Measurements from ENCODE around the gene ZDHHC1. TPM values are rescaled to one million over a fixed set of nuclear protein-coding genes. Genes with fewer than 3 reads are reported as not detected.

Gene ZDHHC1
- total RNA-seq, 2 donors from 2014 or later, result 8.4 to 10.6 TPM

DNA sequence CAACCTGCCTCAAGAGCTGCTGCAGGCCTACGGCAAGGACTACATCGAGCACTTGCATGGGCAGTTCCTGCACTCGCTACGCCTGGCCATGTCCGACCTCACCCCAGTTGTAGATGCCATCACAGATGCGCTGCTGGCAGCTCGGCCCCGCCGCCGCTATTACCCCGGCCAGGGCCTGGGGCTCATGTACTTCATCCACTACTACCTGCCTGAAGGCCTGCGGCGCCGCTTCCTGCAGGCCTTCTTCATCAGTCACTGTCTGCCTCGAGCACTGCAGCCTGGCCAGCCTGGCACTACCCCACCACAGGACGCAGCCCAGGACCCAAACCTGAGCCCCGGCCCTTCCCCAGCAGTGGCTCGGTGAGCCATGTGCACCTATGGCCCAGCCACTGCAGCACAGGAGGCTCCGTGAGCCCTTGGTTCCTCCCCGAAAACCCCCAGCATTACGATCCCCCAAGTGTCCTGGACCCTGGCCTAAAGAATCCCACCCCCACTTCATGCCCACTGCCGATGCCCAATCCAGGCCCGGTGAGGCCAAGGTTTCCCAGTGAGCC is 20.4 kb upstream of the ZDHHC1 start:
- DNase-seq, result no peak
- peaks cover 6% of the 10 kb centered on the region for H3K27me3 Mint-ChIP-seq (ENCODE audit: insufficient read depth)

DNA sequence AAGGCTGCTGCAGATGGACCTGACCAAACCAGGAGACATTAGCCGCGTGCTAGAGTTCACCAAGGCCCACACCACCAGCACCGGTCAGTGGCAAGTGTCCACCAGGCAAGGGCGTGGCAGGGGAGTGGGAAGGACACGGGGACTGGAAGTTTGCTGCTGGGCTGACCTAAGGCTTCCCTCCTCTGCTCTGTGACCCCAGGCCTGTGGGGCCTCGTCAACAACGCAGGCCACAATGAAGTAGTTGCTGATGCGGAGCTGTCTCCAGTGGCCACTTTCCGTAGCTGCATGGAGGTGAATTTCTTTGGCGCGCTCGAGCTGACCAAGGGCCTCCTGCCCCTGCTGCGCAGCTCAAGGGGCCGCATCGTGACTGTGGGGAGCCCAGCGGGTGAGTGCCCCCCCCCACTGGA is 19.5 kb upstream of the ZDHHC1 start:
- H3K9me3 ChIP-seq (ENCODE audit: control insufficient read depth, low read length), result no peaks in the 10 kb centered on the region
- TF ChIP-seq, protein P1, sequence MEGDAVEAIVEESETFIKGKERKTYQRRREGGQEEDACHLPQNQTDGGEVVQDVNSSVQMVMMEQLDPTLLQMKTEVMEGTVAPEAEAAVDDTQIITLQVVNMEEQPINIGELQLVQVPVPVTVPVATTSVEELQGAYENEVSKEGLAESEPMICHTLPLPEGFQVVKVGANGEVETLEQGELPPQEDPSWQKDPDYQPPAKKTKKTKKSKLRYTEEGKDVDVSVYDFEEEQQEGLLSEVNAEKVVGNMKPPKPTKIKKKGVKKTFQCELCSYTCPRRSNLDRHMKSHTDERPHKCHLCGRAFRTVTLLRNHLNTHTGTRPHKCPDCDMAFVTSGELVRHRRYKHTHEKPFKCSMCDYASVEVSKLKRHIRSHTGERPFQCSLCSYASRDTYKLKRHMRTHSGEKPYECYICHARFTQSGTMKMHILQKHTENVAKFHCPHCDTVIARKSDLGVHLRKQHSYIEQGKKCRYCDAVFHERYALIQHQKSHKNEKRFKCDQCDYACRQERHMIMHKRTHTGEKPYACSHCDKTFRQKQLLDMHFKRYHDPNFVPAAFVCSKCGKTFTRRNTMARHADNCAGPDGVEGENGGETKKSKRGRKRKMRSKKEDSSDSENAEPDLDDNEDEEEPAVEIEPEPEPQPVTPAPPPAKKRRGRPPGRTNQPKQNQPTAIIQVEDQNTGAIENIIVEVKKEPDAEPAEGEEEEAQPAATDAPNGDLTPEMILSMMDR (conservative IDR thresholded peaks at IDR 0.05), result peak; percentile 39
- H3K4me3 Mint-ChIP-seq, result no peak overlapping the region
- WGBS, 2 experiments (ENCODE audit: insufficient coverage in 1 of 2, insufficient read length in 1 of 2), result 95 to 96% methylated on average over 7 to 16 of the region's 16 CpGs
- H3K27me3 Mint-ChIP-seq (ENCODE audit: insufficient read depth), result peaks cover 9% of the 10 kb centered on the region
- no peak overlapping the region for H3K9ac ChIP-seq (ENCODE audit: extremely low read depth, low read length, poor library complexity, severe bottlenecking)
- no peak overlapping the region for H3K4me3 ChIP-seq (ENCODE audit: low read length)
- no peaks in the 10 kb centered on the region for H3K9me3 Mint-ChIP-seq
- H3K27ac ChIP-seq (ENCODE audit: low read depth, low read length), result no peak overlapping the region
- peaks cover 3% of the 10 kb centered on the region for H3K4me1 ChIP-seq (ENCODE audit: control insufficient read depth, insufficient read depth, low read length)
- H3K36me3 Mint-ChIP-seq (ENCODE audit: low read depth), result peaks cover 20% of the 10 kb centered on the region
- H3K27me3 ChIP-seq (ENCODE audit: control insufficient read depth, insufficient read depth, low read length, poor library complexity, severe bottlenecking), result no peaks in the 10 kb centered on the region
- no peak overlapping the region for H3K27ac Mint-ChIP-seq
- peaks cover 6% of the 10 kb centered on the region for H3K36me3 ChIP-seq (ENCODE audit: control insufficient read depth, insufficient read depth, low read length)
- no peak for DNase-seq
- peaks cover 15% of the 10 kb centered on the region for H3K4me1 Mint-ChIP-seq

More for the DNA sequence above, 20.4 kb upstream of the ZDHHC1 start:
- TF ChIP-seq, protein P1 (conservative IDR thresholded peaks at IDR 0.05), result no peak
- no peaks in the 10 kb centered on the region for H3K9me3 Mint-ChIP-seq
- H3K27ac Mint-ChIP-seq, result no peak overlapping the region
- H3K4me1 ChIP-seq (ENCODE audit: control insufficient read depth, insufficient read depth, low read length), result peaks cover 3% of the 10 kb centered on the region
- no peak overlapping the region for H3K4me3 Mint-ChIP-seq
- H3K27me3 ChIP-seq (ENCODE audit: control insufficient read depth, insufficient read depth, low read length, poor library complexity, severe bottlenecking), result no peaks in the 10 kb centered on the region
- H3K4me3 ChIP-seq (ENCODE audit: low read length), result no peak overlapping the region
- H3K9me3 ChIP-seq (ENCODE audit: control insufficient read depth, low read length), result no peaks in the 10 kb centered on the region
- H3K27ac ChIP-seq (ENCODE audit: low read depth, low read length), result no peak overlapping the region
- peaks cover 20% of the 10 kb centered on the region for H3K36me3 Mint-ChIP-seq (ENCODE audit: low read depth)
- H3K36me3 ChIP-seq (ENCODE audit: control insufficient read depth, insufficient read depth, low read length), result peaks cover 6% of the 10 kb centered on the region
- no peak overlapping the region for H3K9ac ChIP-seq (ENCODE audit: extremely low read depth, low read length, poor library complexity, severe bottlenecking)
- peaks cover 13% of the 10 kb centered on the region for H3K4me1 Mint-ChIP-seq
- 95 to 98% methylated on average over 16 to 23 of the region's 23 CpGs for WGBS, 2 experiments (ENCODE audit: insufficient coverage in 1 of 2, insufficient read length in 1 of 2)

DNA sequence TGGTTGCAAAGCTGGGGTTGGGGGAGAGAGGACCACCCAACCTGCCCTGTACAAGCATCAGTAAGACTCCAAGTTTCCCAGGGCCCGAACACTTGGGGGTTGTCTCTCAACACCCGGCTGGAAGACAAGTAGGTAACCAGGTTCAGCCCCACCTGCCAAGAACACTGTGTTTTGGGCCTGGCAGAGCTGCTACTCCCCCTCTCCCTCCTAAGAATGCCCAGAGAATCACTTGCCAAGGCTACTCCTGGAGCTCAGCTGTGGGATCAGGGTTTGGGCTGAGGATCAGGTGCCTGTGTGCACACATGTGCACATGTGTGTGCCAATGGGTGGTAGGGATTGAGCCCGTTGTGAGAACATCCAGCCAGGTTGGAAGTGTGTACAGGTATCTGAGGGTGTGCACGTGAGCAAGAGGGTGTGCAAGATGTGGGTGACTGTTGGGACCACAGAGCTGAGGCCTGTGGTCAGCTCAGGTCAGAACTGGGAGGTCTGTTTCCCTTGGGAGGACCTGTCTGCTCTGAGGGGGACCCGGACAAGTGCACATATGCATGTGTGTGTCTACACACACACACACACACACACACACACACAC is 16.9 kb upstream of the ZDHHC1 start:
- H3K4me1 Mint-ChIP-seq, result peaks cover 26% of the 10 kb centered on the region
- no peak for DNase-seq
- peaks cover 33% of the 10 kb centered on the region for H3K27me3 Mint-ChIP-seq (ENCODE audit: insufficient read depth)
- no peak overlapping the region for H3K27ac Mint-ChIP-seq
- Histone ChIP-seq H3K36me3 (ENCODE audit: control insufficient read depth, insufficient read depth, low read length) (peaks cover 6% of the 10 kb centered on the region), H3K9ac (ENCODE audit: extremely low read depth, low read length, poor library complexity, severe bottlenecking) (no peak overlapping the region), H3K4me3 (ENCODE audit: low read length) (peak overlapping the region; percentile 85), H3K27me3 (ENCODE audit: control insufficient read depth, insufficient read depth, low read length, poor library complexity, severe bottlenecking) (peaks cover 24% of the 10 kb centered on the region), H3K4me1 (ENCODE audit: control insufficient read depth, insufficient read depth, low read length) (peaks cover 3% of the 10 kb centered on the region), H3K27ac (ENCODE audit: low read depth, low read length) (no peak overlapping the region), H3K9me3 (ENCODE audit: control insufficient read depth, low read length) (no peaks in the 10 kb centered on the region)
- no peaks in the 10 kb centered on the region for H3K9me3 Mint-ChIP-seq
- peaks cover 11% of the 10 kb centered on the region for H3K36me3 Mint-ChIP-seq (ENCODE audit: low read depth)
- H3K4me3 Mint-ChIP-seq, result no peak overlapping the region
- WGBS, 2 experiments (ENCODE audit: insufficient coverage in 1 of 2, insufficient read length in 1 of 2), result 97 to 100% methylated on average over 4 to 5 of the region's 5 CpGs
- TF ChIP-seq, protein P1 (conservative IDR thresholded peaks at IDR 0.05), result no peak

Measured in endodermal cell (in vitro differentiated cells).